AG20443 (cell line): ENCODE results near the gene ANKRD33B.
"Not testable (repeated sequence)": the region's sequence is repeated elsewhere in the genome, so short reads cannot be mapped to it uniquely, and the experiment has no call there.

Experiments
- DNase-seq: peaks from one replicate; pipeline ENCODE4 v3.0.0; 2012; ENCODE audit warnings: low spot score, mixed read lengths

The ANKRD33B gene

GRCh38 chr5:10563945-10564837 lies at the start of gene ANKRD33B:
TSS of gene ANKRD33B (plus strand) at chr5:10564070. CDS start at chr5:10564468, 398 bp downstream.
- DNase-seq: peak; percentile 88

GRCh38 chr5:10514572-10514971 lies 49.3 kb upstream of the ANKRD33B start:
- DNase-seq: not testable (repeated sequence)

GRCh38 chr5:10515492-10515891 lies 48.4 kb upstream of the ANKRD33B start:
- no peak for DNase-seq

GRCh38 chr5:10518347-10518746 lies 45.5 kb upstream of the ANKRD33B start:
- DNase-seq: peak; percentile 63

- no peak for DNase-seq
Observed at GRCh38 chr5:10519729-10520128, 44.1 kb upstream of the ANKRD33B start.

GRCh38 chr5:10520706-10521105 lies 43.2 kb upstream of the ANKRD33B start:
- DNase-seq: no peak

- DNase-seq: no peak
Observed at GRCh38 chr5:10521466-10522223, 42.2 kb upstream of the ANKRD33B start.

- DNase-seq: no peak
Observed at GRCh38 chr5:10522224-10522611, 41.7 kb upstream of the ANKRD33B start.

GRCh38 chr5:10524376-10525123 lies 39.3 kb upstream of the ANKRD33B start:
- peak; percentile 93 for DNase-seq

GRCh38 chr5:10525124-10525495 lies 38.8 kb upstream of the ANKRD33B start:
- no peak for DNase-seq

GRCh38 chr5:10527281-10527950 lies 36.5 kb upstream of the ANKRD33B start:
- DNase-seq: no peak

GRCh38 chr5:10528056-10528816 lies 35.6 kb upstream of the ANKRD33B start:
- peak; percentile 55 for DNase-seq

- no peak for DNase-seq
Observed at GRCh38 chr5:10528827-10529226, 35.0 kb upstream of the ANKRD33B start.

- DNase-seq: no peak
Observed at GRCh38 chr5:10530601-10531320, 33.1 kb upstream of the ANKRD33B start.

- no peak for DNase-seq
Observed at GRCh38 chr5:10532421-10532820, 31.4 kb upstream of the ANKRD33B start.

GRCh38 chr5:10533226-10533625 lies 30.6 kb upstream of the ANKRD33B start:
- no peak for DNase-seq

- no peak for DNase-seq
Observed at GRCh38 chr5:10534561-10535530, 29.0 kb upstream of the ANKRD33B start.

GRCh38 chr5:10536511-10536910 lies 27.4 kb upstream of the ANKRD33B start:
- DNase-seq: no peak

GRCh38 chr5:10536931-10537579 lies 26.8 kb upstream of the ANKRD33B start:
- DNase-seq: no peak
